ENCODE data around the gene SSU72.

DNA sequence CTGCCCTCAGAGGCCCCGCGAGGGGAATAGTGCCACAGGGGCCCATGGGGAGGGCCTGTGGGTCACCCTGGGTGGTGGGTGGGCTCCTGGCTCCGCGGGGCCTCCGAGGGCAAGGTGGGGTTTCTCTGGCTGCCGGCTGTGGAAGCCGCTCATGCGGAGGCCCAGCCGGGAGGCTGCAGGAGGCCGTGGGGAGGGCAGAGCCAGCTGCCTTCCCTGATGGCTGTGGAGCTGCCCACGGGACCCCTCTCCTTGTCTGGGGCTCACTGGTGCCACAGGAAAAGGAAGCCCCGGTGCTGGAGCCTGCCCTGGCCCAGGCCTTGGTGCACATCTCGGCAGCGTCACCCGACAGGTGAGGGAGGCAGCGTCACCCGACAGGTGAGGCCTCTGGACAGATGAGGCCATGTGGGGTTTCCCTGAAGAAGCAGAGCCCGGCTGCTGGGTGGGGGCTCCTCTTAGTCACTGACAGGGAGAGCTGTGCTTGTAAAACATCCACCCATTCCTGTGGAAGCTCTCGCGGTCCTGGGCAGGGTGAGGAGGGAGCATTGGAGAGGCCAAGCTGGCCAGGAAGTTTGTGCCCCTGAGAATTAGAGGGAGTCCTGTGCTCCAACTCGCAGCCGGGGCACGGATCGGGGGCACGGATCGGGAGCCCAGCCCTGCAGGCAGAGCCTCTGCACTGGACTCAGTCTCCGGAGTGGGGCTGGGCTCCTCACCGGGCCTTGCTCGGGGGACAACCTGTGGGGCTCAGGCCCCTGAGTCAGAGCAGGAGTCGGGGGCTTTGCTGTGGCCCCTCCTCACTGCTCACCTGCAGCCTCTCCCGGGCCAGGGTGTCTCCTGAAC, 46.7 kb upstream of the SSU72 start:
- TF ChIP-seq EP300 (IDR thresholded peaks at IDR 0.05) (no peak), POLR2A (IDR thresholded peaks at IDR 0.05; ENCODE audit: low read depth) (no peak)
- TF ChIP-seq, protein P1, sequence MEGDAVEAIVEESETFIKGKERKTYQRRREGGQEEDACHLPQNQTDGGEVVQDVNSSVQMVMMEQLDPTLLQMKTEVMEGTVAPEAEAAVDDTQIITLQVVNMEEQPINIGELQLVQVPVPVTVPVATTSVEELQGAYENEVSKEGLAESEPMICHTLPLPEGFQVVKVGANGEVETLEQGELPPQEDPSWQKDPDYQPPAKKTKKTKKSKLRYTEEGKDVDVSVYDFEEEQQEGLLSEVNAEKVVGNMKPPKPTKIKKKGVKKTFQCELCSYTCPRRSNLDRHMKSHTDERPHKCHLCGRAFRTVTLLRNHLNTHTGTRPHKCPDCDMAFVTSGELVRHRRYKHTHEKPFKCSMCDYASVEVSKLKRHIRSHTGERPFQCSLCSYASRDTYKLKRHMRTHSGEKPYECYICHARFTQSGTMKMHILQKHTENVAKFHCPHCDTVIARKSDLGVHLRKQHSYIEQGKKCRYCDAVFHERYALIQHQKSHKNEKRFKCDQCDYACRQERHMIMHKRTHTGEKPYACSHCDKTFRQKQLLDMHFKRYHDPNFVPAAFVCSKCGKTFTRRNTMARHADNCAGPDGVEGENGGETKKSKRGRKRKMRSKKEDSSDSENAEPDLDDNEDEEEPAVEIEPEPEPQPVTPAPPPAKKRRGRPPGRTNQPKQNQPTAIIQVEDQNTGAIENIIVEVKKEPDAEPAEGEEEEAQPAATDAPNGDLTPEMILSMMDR (IDR thresholded peaks at IDR 0.05): no peak

Measured in esophagus muscularis mucosa (tissue), 4 donors.